HG03066 (cell line): ENCODE results near the gene GTF3C1.
"Not testable (repeated sequence)": the region's sequence is repeated elsewhere in the genome, so short reads cannot be mapped to it uniquely, and the experiment has no call there.

Experiments
- ATAC-seq: cut with Tn5 transposase; IDR thresholded peaks from one replicate; pipeline ENCODE4 v1.9.1; 2021; ENCODE audit warnings: low read depth; ENCODE audit not compliant: unreplicated experiment

The GTF3C1 gene

DNA sequence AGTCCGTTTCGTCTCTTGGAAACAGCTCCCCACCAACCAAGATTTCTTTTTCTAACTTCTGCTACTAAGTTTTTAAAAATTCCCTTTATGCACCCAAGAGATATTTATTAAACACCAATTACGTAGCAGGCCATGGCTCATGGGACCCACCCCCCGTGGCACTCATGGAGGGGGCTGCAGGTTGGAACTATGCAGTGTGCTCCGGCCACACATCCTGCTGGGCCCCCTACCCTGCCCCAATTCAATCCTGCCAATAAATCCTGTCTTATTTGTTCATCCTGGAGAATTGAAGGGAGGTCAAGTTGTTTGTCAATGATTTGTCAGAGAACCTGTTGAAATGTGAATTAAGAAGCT, 99.5 kb downstream of the GTF3C1 start:
- no peak for ATAC-seq

DNA sequence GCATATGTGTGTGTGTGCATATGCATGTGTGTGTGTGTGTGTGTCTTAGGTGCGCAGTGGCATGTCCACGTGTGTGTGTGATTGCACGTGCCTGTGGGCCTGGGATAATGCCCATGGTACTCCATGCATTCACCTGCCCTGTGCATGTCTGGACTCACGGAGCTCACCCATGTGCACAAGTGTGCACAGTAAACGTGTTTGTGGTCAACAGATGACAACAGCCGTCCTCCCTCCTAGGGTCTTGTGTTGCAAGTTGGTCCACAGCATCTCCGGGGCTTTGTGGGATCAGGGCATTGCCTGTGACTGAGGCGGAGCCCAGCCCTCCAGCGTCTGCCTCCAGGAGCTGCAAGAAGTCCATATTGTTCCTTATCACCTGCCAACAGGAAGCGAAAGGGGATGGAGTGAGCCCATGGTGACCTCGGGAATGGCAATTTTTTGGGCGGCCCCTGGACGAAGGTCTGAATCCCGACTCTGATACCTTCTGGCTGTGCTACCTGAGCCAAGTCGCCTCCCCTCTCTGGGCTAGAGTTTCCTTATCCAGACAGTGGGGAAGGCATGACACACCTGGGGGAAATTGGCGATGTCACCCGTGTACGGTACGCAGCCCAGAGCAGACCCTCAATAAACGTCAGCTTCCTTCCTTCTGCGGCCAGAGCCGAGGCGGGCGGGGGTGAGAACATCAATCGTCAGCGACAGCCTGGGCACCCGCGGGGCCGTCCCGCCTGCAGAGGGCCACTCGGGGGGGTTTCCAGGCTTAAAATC, 100.1 kb downstream of the GTF3C1 start:
- ATAC-seq = no peak

DNA sequence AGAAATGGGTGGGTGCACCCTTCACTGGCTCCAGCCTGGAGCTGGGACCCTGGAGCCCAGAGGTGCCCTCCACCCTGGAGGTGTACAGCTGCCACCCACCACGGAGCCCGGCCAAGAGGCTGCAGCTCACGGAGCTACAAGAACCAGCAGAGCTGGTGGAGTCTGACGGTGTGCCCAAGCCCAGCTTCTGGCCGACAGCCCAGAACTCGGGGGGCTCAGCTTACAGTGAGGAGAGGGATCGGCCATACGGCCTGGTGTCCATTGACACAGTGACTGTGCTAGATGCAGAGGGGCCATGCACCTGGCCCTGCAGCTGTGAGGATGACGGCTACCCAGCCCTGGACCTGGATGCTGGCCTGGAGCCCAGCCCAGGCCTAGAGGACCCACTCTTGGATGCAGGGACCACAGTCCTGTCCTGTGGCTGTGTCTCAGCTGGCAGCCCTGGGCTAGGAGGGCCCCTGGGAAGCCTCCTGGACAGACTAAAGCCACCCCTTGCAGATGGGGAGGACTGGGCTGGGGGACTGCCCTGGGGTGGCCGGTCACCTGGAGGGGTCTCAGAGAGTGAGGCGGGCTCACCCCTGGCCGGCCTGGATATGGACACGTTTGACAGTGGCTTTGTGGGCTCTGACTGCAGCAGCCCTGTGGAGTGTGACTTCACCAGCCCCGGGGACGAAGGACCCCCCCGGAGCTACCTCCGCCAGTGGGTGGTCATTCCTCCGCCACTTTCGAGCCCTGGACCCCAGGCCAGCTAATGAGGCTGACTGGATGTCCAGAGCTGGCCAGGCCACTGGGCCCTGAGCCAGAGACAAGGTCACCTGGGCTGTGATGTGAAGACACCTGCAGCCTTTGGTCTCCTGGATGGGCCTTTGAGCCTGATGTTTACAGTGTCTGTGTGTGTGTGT, 100.9 kb downstream of the GTF3C1 start:
- no peak for ATAC-seq

DNA sequence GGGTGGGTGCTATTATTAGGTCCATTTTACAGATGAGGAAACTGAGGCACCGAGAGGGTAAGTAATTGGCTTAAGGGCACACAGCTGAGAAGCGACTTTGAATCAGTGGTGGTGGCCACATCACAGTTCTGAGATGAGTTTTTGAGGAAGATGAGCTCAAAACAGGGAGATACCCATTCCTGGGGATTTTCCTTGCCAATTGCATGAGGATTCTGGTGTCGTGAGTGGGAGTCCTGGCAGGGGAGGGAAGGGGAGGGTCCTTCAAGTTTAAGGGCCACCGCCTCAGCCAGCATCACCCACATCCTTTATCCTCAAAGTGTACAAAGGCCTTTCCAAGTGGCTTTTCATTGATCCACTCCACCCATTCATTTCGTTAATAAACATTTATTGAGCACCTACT, 102.4 kb downstream of the GTF3C1 start:
- no peak for ATAC-seq

DNA sequence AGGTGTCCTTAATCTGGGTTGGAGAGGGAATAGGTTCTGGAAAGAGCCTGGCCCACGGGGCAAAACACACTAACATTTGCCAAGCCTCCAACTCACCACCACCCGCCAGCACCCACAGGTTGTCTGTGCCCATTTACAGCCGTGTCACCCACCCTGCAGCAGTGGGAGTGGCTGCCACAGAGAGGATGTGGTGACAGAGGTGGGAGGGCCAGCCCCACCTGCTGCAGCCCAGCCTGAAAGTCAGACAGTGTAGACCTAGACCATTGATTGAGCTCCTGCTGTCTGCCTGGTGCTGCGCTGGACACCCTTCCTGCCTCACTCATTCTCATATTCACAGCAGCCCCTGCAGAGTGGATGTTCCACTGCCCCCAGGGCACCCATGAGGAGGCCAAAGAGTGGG, 103.0 kb downstream of the GTF3C1 start:
- no peak for ATAC-seq

DNA sequence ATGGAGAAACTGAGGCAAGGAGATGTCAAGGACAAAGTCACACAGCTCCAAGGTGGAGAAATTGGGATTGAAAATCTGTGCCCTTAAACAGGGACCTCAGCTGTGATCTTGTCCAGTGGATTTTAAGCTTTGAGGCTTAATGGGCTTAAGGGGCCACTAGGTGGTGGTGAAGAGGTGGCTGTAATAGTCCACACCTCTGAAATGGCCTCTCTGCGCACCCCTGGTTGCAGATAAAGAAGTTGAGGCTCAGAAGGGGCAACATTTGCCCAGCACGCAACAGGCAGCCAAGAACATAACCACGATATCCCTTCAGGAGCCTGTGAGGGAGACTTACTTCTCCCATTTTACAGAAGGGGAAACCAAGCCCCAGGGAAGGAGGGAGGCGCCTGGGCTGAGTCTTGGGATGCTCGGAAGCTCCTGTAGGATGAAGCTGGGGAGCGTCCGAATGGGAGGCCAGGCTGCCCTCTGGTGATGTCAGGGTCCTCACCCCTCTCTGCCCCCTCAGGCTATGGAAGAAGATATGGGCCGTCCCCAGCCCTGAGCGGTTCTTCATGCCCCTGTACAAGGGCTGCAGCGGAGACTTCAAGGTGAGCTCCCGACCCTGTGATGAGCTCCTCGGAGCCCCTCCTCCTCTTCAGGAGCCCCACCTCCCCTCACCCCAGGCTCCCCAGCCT, 104.1 kb downstream of the GTF3C1 start:
- ATAC-seq = no peak

DNA sequence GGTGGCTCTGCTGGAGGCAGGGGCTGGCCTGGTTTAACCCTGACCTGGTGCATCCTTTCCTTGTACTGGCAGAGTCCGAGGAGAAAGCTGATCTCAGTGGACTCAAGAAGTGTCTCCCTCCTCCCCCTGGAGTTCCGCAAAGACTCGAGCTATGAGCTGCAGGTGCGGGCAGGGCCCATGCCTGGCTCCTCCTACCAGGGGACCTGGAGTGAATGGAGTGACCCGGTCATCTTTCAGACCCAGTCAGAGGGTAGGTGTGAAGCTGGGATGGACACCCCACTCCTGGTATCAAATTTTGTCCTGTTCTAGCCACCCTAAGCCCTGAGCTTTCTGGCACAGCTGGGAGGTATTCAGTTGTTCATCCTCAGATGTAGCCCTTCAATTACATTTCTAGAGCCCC, 105.2 kb downstream of the GTF3C1 start:
- ATAC-seq = no peak

DNA sequence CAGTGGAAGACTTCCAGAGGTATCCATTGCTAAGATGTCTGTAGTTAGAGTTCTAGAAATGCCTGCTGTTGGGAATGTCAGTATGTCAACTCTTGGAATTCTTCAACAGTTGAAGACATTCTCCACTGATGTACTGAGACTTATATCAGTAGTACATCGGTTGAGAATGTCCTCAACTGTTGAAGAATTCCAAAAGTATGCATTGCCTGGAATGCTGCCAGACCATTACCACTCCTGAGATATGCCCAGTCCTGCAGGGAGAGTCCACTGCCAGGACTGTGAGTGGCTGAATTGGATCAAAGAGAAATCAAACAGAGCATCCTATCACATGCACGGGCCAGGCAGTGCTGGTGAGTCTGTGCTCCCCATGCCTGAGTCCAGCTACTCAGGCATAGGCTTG, 105.7 kb downstream of the GTF3C1 start:
- ATAC-seq = no peak

DNA sequence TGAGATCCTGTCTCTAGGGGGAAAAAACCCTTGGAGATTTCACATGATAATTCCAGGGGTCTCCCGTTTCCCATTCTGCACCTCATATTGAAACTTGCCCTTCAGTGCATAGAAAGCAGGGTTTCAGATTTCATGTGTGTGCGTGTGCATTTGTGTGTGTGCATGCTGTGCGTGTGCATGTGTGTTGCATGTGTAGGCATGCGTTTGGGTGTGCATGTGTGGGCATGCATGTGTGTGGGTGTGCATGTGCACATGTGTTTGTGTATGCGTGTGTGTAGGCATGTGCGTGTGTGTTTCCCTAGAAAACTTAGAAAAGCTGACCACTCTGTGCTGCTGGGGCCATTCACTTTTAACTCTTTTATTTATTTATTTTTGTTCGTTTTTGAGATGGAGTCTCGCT, 107.7 kb downstream of the GTF3C1 start:
- no peak for ATAC-seq

DNA sequence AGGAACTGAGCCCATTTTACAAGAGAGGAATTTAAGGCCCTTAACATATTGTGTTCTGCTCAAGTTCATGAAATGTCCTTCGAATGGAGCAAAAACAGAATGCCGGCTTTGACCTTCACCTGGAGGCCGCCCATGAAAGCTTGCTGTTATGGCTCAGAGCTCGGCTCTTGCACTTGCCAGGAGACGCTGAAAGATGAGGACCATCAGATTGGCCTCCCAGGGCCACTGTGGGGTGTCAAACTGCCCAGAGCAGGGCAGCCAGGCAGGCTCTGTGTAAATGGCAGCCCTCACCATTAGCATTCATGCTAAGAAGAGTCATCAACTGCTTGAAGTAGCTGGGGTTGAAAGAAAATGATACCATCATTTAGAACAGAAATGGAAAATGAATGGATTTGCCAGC, 108.4 kb downstream of the GTF3C1 start:
- no peak for ATAC-seq

DNA sequence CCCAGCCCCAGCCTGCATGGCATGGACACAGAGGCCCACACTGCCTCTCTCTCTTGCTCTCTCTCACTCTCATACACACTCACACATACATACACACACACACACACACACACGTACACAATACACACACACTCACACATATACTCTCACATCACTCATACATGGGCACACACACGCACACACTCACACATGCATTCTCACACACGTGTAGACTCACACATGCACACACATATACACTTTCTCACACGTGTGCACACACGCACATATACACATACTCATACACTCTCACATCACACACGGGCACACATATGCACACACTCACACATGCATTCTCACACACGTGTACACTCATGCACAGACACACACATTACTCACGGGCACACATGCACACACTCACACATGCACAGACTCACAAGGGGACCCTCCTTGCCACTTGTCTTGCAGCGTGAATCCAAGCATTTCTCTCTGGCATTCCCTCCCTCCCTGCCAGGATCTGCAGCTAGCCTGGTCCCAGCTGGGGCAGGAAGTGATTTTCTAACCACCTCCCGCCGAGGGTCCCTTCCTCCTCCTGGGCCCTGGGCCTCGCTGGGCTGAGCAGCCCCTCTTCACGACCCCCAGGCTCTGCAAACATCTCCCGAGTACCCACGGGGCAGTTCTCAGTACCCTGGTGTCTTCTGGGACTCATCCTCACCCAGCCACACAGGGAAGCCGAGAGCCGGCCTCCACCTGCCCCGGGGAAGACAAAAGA, 110.3 kb downstream of the GTF3C1 start:
- ATAC-seq = no peak

DNA sequence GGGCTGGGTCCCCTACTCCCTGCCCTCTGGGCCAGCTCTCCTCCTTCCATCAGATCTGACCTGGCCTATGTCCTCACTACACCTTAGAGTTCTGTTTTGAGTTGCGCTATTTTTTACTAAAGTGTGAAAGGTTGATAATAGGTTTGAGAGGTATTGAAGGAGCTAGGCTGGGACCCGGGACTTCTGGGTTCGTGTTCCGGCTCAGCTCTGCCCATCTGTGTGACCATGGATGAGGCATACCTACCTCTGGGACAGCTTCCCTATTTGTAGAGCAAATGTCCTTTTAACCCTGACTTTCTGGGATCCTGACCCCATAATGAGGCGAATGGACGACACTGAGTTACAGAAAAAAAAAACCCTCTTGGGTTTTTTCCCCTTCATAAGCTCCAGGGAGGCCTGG, 111.8 kb downstream of the GTF3C1 start:
- no peak for ATAC-seq

DNA sequence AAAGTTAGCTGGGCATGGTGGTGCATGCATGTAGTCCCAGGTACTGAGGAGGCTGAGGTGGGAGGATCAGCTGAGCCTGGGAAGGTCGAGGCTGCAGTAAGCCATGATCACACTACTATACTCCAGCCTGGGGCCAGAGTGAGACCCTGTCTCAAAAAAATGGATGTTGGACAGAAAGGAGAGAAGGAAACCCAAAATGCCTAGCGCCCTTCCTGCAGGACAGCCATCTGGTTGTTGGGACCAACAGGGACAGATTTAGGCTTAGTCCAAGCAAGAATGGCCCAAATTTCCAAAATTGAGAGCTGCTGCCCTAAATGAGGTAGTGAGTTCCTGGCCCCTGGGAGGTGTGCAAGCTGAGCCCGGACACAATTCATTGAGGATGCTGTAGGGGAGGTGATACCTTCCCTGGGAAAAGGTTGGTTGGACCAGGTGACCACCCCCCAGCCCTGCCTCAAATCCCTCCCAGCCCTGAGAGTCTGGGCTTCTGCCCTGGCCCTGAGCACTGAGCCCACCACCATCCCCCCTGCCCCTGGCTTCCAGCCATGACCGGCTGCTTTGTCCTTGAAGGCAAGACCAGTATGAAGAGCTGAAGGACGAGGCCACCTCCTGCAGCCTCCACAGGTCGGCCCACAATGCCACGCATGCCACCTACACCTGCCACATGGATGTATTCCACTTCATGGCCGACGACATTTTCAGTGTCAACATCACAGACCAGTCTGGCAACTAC, 112.6 kb downstream of the GTF3C1 start:
- no peak for ATAC-seq

DNA sequence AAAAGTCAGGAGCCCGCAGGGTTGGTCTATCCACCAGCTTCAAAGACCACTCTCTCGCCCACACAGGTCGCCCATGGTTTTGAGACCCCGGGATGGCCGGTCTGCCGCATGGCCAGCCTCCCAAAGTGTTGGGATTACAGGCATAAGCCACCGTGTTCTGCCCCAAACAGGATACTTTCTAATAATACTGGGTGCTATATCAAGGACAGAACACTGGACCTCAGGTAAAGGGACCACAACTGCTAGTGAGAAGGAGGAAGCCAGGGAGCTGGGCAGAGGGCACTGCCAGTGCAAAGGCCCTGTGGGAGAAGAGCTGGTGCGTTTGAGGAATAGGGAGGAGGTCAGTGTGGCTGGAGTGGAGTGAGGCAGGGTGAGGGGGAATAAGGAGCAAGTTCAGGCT, 113.6 kb downstream of the GTF3C1 start:
- ATAC-seq = no peak

DNA sequence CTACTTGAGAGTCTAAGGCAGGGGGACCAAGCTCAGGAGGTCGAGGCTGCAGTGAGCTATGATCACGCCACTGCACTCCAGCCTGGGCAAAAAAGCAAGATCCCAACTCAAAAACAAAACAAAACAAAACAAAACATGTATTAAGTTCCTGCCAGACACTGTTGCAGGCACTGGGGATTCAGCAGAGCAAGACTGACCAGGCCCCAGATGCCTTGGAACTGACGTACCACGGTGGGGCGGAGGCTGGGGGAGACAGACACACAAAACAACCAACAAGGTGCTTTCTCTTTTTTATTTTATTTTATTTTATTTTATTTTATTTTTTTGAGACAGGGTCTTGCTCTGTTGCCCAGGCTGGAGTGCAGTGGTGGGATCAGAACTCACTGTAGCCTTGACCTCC, 114.6 kb downstream of the GTF3C1 start:
- ATAC-seq = not testable (repeated sequence)

DNA sequence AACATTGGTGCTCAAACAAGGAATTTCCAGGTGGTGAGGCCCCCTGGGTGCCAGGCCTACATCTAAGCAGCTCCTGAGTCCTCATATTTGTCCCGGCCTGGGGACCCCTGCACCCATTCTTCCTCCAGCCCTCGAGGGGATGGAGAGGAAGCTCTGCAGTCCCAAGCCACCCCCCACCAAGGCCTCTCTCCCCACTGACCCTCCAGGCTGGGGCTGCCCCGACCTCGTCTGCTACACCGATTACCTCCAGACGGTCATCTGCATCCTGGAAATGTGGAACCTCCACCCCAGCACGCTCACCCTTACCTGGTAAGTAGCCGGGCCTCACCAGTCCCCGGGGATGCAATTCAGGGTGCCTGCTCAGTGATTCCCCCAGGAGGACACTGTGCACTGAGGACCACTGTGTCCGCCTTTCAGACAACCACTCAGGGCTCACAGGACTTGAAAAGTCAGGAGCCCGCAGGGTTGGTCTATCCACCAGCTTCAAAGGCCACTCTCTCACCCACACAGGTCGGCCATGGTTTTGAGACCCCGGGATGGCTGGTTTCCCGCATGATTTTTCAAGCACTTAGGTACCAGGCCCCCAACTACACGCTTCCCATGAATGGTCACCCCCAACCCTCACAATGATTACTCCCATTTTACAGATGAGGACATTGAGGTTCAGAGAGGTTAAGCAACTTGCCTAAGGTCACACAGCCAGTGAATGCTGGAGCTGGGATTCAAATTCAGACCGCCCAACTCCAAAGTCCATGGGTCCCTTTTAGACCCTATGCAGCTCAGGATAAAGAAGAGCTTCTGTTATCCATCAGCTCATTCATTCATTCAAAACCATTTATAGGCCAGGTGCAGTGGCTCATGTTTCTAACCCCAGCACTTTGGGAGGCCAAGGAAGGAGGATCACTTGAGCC, 115.3 kb downstream of the GTF3C1 start:
- ATAC-seq = no peak

DNA sequence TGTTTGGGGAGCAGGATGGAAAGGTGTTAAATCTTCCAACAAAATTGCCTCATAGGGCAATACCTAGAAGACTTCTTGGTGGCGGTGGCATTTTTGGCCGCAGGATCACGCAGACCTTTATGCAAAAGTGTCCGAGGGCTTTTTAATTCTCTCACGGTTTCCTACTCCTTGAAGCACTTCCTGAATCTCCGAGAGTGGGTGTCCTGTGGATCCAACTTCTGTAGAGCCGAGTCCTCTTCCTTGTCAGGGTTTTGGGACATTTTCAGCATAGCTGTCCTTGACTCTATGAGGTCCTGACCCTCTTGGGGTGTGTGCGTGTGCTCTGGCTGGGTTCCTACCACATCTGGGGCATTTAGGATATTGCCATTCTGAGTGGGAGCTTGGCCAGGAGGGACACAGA, 116.1 kb downstream of the GTF3C1 start:
- no peak for ATAC-seq

DNA sequence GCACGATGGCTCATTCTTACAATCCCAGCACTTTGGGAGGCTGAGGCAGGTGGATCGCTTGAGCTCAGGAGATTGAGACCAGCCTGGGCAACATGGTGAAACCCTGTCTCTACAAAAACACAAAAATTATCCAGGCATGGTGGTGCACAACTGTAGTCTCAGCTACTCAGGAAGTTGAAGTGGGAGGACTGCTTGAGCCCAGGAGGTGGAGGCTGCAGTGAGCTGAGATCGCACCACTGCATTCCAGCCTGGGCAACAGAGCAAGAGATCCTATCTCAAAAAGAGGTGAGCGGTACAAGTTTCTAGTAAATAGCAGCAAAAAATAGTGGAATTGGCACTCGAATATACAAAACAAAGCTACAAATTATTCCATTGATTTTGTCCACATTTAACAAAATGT, 116.5 kb downstream of the GTF3C1 start:
- ATAC-seq = not testable (repeated sequence)

DNA sequence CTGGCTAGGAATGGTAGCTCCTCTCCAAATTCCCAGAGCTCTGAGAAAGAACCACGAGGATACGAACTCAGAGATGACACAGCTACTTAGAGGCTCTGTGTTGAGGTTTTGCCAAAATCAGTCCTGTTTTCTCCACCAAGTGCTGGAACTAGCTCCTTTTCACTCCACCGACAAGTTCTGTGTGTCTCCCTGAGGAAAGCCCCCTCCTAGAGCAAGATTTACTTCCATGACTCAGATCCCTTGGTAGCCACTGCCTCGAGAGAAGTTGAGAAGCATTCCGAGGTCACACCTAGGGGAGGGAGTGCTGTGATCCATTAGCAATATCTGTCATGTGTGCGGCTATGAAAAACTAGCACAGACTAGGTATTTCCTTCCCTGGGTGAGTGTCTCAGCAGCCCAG, 117.2 kb downstream of the GTF3C1 start:
- no peak for ATAC-seq
